Measurements from ENCODE around the gene DUSP15.
"Not testable (repeated sequence)": the region's sequence is repeated elsewhere in the genome, so short reads cannot be mapped to it uniquely, and the experiment has no call there.

The DUSP15 gene

GRCh38 chr20:31824554-31825313, 45.6 kb downstream of the DUSP15 start:
- no peak for DNase-seq (ENCODE audit: insufficient read length, low spot score)
- FAIRE-seq: no peak

- FAIRE-seq (no peak), DNase-seq (ENCODE audit: insufficient read length, low spot score) (no peak)
These were observed 46.2 kb downstream of the DUSP15 start for GRCh38 chr20:31824125-31824485.

- FAIRE-seq (no peak), DNase-seq (ENCODE audit: insufficient read length, low spot score) (no peak)
These were observed 46.8 kb downstream of the DUSP15 start for GRCh38 chr20:31823360-31824124.

- DNase-seq (ENCODE audit: insufficient read length, low spot score) (peak; percentile 90), FAIRE-seq (no peak)
These were observed 47.7 kb downstream of the DUSP15 start for GRCh38 chr20:31822421-31823330.

- DNase-seq (ENCODE audit: insufficient read length, low spot score) (no peak), FAIRE-seq (no peak)
These were observed 48.9 kb downstream of the DUSP15 start for GRCh38 chr20:31821427-31821826.

- DNase-seq (ENCODE audit: insufficient read length, low spot score): no peak
- no peak for FAIRE-seq
These were observed 50.1 kb downstream of the DUSP15 start for GRCh38 chr20:31820228-31820627.

- no peak for DNase-seq (ENCODE audit: insufficient read length, low spot score)
- FAIRE-seq: no peak
These were observed 51.1 kb downstream of the DUSP15 start, which contains the start of gene MYLK2 for GRCh38 chr20:31819083-31819784. TSS of gene MYLK2 (plus strand) at chr20:31819356. CDS start at chr20:31819581, 225 bp downstream.

GRCh38 chr20:31818376-31818908, 51.9 kb downstream of the DUSP15 start:
- no peak for FAIRE-seq
- no peak for DNase-seq (ENCODE audit: insufficient read length, low spot score)

GRCh38 chr20:31817461-31817860, 52.9 kb downstream of the DUSP15 start:
- no peak for FAIRE-seq
- DNase-seq (ENCODE audit: insufficient read length, low spot score): no peak

- FAIRE-seq (no peak), DNase-seq (ENCODE audit: insufficient read length, low spot score) (no peak)
These were observed 54.1 kb downstream of the DUSP15 start for GRCh38 chr20:31816221-31816620.

- no peak for FAIRE-seq
- DNase-seq (ENCODE audit: insufficient read length, low spot score): no peak
These were observed 54.7 kb downstream of the DUSP15 start for GRCh38 chr20:31815408-31816188.

- DNase-seq (ENCODE audit: insufficient read length, low spot score); FAIRE-seq: not testable (repeated sequence)
These were observed 56.2 kb downstream of the DUSP15 start for GRCh38 chr20:31814142-31814541.

- no peak for FAIRE-seq
- no peak for DNase-seq (ENCODE audit: insufficient read length, low spot score)
These were observed 56.7 kb downstream of the DUSP15 start for GRCh38 chr20:31813611-31814010.

- DNase-seq (ENCODE audit: insufficient read length, low spot score) (no peak), FAIRE-seq (no peak)
These were observed 58.3 kb downstream of the DUSP15 start for GRCh38 chr20:31811796-31812728.

GRCh38 chr20:31811198-31811597, 59.1 kb downstream of the DUSP15 start:
- FAIRE-seq: no peak
- no peak for DNase-seq (ENCODE audit: insufficient read length, low spot score)
